ENCODE results near the gene CDC6. TPM values are rescaled to one million over a fixed set of nuclear protein-coding genes. Genes with fewer than 3 reads are reported as not detected.

Gene CDC6
- total RNA-seq, 1 experiment from 2014 or later: 567 TPM

- H3K27ac Mint-ChIP-seq (ENCODE audit: unreplicated experiment): peak overlapping the region; percentile 90
- CTCF ChIA-PET: interaction anchor here (1.2 to 9.9 kb wide), 15 partner anchors 8 to 432 kb away, joined by 3 to 181 read pairs (median 9); partner anchors contain the start of gene WIPF2
- H3K36me3 Mint-ChIP-seq (ENCODE audit: insufficient read depth, unreplicated experiment): peaks cover 100% of the 10 kb centered on the region
Measured at GRCh38 chr17:40291281-40291664, 3.6 kb downstream of the CDC6 start.

GRCh38 chr17:40293363-40293762 is 5.7 kb downstream of the CDC6 start:
- intact Hi-C loops (cut with micrococcal nuclease; ENCODE audit: unreplicated experiment): no loop called here
- TF ChIP-seq CTCF (IDR thresholded peaks at IDR 0.05; ENCODE audit: unreplicated experiment): no peak
- H3K36me3 Mint-ChIP-seq (ENCODE audit: insufficient read depth, unreplicated experiment): peaks cover 100% of the 10 kb centered on the region
- H3K9me3 Mint-ChIP-seq (ENCODE audit: low read depth, unreplicated experiment): no peaks in the 10 kb centered on the region
- no peaks in the 10 kb centered on the region for H3K27me3 Mint-ChIP-seq (ENCODE audit: unreplicated experiment)
- peaks cover 50% of the 10 kb centered on the region for H3K4me1 Mint-ChIP-seq (ENCODE audit: low read depth, unreplicated experiment)
- no TSS peak for BruUV-seq (replicated peaks)
- no peak overlapping the region for H3K4me3 Mint-ChIP-seq (ENCODE audit: low read depth, unreplicated experiment)
- H3K27ac Mint-ChIP-seq (ENCODE audit: unreplicated experiment): peak overlapping the region; percentile 27
- DNase-seq: no peak
- CTCF ChIA-PET: interaction anchor here (0.7 to 9.9 kb wide), 14 partner anchors 9 to 344 kb away, joined by 3 to 181 read pairs (median 6); partner anchors contain the start of genes NR1D1, RARA and TOP2A

More at GRCh38 chr17:40291281-40291664, 3.6 kb downstream of the CDC6 start:
- BruUV-seq (replicated peaks): no TSS peak
- no peak for TF ChIP-seq CTCF (IDR thresholded peaks at IDR 0.05; ENCODE audit: unreplicated experiment)
- intact Hi-C loops (cut with micrococcal nuclease; ENCODE audit: unreplicated experiment): loop anchor here (2.0 kb wide), 1 partner anchor 40 kb away; no protein-coding TSS in a partner anchor
- peak; percentile 18 for DNase-seq
- Mint-ChIP-seq H3K27me3 (ENCODE audit: unreplicated experiment) (no peaks in the 10 kb centered on the region), H3K9me3 (ENCODE audit: low read depth, unreplicated experiment) (no peaks in the 10 kb centered on the region), H3K4me3 (ENCODE audit: low read depth, unreplicated experiment) (no peak overlapping the region), H3K4me1 (ENCODE audit: low read depth, unreplicated experiment) (peaks cover 60% of the 10 kb centered on the region)

- H3K27me3 Mint-ChIP-seq (ENCODE audit: unreplicated experiment): no peaks in the 10 kb centered on the region
- H3K36me3 Mint-ChIP-seq (ENCODE audit: insufficient read depth, unreplicated experiment): peaks cover 100% of the 10 kb centered on the region
- intact Hi-C loops (cut with micrococcal nuclease; ENCODE audit: unreplicated experiment): no loop called here
- H3K27ac Mint-ChIP-seq (ENCODE audit: unreplicated experiment): peak overlapping the region; percentile 10
- peaks cover 35% of the 10 kb centered on the region for H3K4me1 Mint-ChIP-seq (ENCODE audit: low read depth, unreplicated experiment)
- TF ChIP-seq CTCF (IDR thresholded peaks at IDR 0.05; ENCODE audit: unreplicated experiment): no peak
- CTCF ChIA-PET: interaction anchor here (0.6 to 4.0 kb wide), 10 partner anchors 9 to 396 kb away, joined by 3 to 23 read pairs (median 4); partner anchors contain the start of gene RARA
- H3K9me3 Mint-ChIP-seq (ENCODE audit: low read depth, unreplicated experiment): no peaks in the 10 kb centered on the region
- no TSS peak for BruUV-seq (replicated peaks)
- DNase-seq: no peak
- H3K4me3 Mint-ChIP-seq (ENCODE audit: low read depth, unreplicated experiment): no peak overlapping the region
Measured at GRCh38 chr17:40295488-40296436, 8.1 kb downstream of the CDC6 start.

- Mint-ChIP-seq H3K4me1 (ENCODE audit: low read depth, unreplicated experiment) (peaks cover 41% of the 10 kb centered on the region), H3K4me3 (ENCODE audit: low read depth, unreplicated experiment) (no peak overlapping the region), H3K27me3 (ENCODE audit: unreplicated experiment) (no peaks in the 10 kb centered on the region), H3K9me3 (ENCODE audit: low read depth, unreplicated experiment) (no peaks in the 10 kb centered on the region), H3K36me3 (ENCODE audit: insufficient read depth, unreplicated experiment) (peaks cover 100% of the 10 kb centered on the region), H3K27ac (ENCODE audit: unreplicated experiment) (peak overlapping the region; percentile 12)
- CTCF ChIA-PET: interaction anchor here (0.6 to 3.9 kb wide), 11 partner anchors 8 to 261 kb away, joined by 3 to 30 read pairs (median 4); partner anchors contain the start of genes CDC6 and WIPF2
- no peak for TF ChIP-seq CTCF (IDR thresholded peaks at IDR 0.05; ENCODE audit: unreplicated experiment)
- intact Hi-C loops (cut with micrococcal nuclease; ENCODE audit: unreplicated experiment): no loop called here
- no TSS peak for BruUV-seq (replicated peaks)
- no peak for DNase-seq
Measured at GRCh38 chr17:40297511-40297910, 9.8 kb downstream of the CDC6 start.
